ENCODE results near the gene ZNF805. TPM values are rescaled to one million over a fixed set of nuclear protein-coding genes. Genes with fewer than 3 reads are reported as not detected.

ZNF805 gene
- total RNA-seq: 10 to 100 TPM; 33.1 to 33.7 TPM
- polyA plus RNA-seq (2013, experiment 1 of 2): 5.3 TPM
- polyA plus RNA-seq (2013, experiment 2 of 2): 5.6 TPM
- 14.4 to 148 (median 62.0) reads per million in 172 experiments for total RNA-seq

DNA sequence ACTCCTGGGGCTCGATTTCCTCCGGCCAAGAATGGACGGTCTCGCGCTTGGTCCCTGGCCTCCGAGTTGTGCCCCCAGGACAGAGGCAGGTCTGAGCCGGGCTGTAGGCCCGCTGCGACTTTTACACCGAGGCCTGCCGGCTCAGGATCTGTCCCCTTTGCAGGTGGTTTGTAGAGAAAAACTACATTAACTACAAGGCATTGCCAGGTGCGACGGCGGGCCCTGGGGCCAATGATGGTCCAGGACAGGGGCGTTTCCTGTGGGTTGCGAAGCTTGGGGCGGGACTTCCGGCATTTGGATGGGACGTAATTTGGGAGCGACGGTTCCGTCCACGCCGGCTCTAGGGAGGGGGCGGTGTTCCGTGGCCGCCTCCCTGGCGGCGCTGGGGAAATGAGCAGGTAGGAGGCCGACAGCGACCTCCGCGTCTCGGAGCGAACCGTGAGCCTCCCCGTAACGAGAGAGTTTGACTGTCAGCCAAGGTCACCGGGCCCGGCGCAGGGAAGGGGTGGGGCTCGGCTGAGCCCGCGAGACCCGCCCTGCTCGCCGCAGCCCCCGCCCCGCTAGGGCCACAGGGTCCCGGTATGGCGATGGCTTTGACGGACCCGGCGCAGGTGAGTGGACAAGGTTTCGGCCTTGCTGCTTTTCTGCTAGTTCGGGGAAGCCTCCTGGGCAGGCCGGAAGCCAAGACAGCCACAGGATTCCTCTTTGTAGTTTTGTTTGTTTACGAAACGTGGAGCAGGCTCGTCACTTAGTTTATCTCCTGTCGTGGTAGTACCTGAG lies at the start of gene ZNF805:
Gene ZNF805 (plus strand): TSS at position 322 of the 780 bp plus-strand sequence. CDS start 260 bp downstream, at position 582.
- H3K9me3 ChIP-seq (ENCODE audit: control insufficient read depth in 1 of 2, insufficient read depth in 1 of 2, low read length in 2 of 2): no peaks in the 10 kb centered on the region
- ATAC-seq (ENCODE audit: poor library complexity) (peak; percentile 88), DNase-seq (peak; percentile 94 to 98 (median 96))
- peak within 1 kb of the TSS; percentile 92 for H3K27ac Mint-ChIP-seq
- TF ChIP-seq, protein P1, sequence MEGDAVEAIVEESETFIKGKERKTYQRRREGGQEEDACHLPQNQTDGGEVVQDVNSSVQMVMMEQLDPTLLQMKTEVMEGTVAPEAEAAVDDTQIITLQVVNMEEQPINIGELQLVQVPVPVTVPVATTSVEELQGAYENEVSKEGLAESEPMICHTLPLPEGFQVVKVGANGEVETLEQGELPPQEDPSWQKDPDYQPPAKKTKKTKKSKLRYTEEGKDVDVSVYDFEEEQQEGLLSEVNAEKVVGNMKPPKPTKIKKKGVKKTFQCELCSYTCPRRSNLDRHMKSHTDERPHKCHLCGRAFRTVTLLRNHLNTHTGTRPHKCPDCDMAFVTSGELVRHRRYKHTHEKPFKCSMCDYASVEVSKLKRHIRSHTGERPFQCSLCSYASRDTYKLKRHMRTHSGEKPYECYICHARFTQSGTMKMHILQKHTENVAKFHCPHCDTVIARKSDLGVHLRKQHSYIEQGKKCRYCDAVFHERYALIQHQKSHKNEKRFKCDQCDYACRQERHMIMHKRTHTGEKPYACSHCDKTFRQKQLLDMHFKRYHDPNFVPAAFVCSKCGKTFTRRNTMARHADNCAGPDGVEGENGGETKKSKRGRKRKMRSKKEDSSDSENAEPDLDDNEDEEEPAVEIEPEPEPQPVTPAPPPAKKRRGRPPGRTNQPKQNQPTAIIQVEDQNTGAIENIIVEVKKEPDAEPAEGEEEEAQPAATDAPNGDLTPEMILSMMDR (IDR thresholded peaks at IDR 0.05): no peak
- peaks cover 2% of the 10 kb centered on the region for H3K9me3 Mint-ChIP-seq
- peak within 1 kb of the TSS; percentile 89 for H3K4me3 ChIP-seq (ENCODE audit: low read length)
- H3K27ac ChIP-seq (ENCODE audit: low read depth in 1 of 2, low read length in 2 of 2): peak within 1 kb of the TSS; percentile 89 to 96
- H3K27me3 ChIP-seq (ENCODE audit: control insufficient read depth in 1 of 2, insufficient read depth in 2 of 2, low read length in 2 of 2): no peaks in the 10 kb centered on the region
- POLR2A ChIA-PET: interaction anchor here (0.5 to 1.6 kb wide), 16 partner anchors 38 to 1303 kb away, joined by 3 to 7 read pairs (median 3); partner anchors contain the start of genes TRAPPC2B, ZNF264, ZNF274 and ZNF304
- no peaks in the 10 kb centered on the region for H3K27me3 Mint-ChIP-seq
- H3K36me3 Mint-ChIP-seq (ENCODE audit: low read depth): peaks cover 54% of the 10 kb centered on the region
- CTCF ChIA-PET: no interaction called here
- peaks cover 17% of the 10 kb centered on the region for H3K36me3 ChIP-seq (ENCODE audit: insufficient read depth, low read length)
- intact Hi-C loops (cut with DNase I, micrococcal nuclease): loop anchor here (1.0 to 5.0 kb wide), 9 partner anchors 40 to 194 kb away; partner anchors contain the start of genes TRAPPC2B (in 2 of the 2), ZNF264 (in 2 of the 2), ZNF304 (in 2 of the 2) and ZNF460 (in 2 of the 2)
- H3K4me3 Mint-ChIP-seq: peak within 1 kb of the TSS; percentile 93
- peaks cover 40% of the 10 kb centered on the region for H3K4me1 Mint-ChIP-seq (ENCODE audit: low read depth)
- peaks cover 32% of the 10 kb centered on the region for H3K4me1 ChIP-seq (ENCODE audit: insufficient read depth, low read length)

DNA sequence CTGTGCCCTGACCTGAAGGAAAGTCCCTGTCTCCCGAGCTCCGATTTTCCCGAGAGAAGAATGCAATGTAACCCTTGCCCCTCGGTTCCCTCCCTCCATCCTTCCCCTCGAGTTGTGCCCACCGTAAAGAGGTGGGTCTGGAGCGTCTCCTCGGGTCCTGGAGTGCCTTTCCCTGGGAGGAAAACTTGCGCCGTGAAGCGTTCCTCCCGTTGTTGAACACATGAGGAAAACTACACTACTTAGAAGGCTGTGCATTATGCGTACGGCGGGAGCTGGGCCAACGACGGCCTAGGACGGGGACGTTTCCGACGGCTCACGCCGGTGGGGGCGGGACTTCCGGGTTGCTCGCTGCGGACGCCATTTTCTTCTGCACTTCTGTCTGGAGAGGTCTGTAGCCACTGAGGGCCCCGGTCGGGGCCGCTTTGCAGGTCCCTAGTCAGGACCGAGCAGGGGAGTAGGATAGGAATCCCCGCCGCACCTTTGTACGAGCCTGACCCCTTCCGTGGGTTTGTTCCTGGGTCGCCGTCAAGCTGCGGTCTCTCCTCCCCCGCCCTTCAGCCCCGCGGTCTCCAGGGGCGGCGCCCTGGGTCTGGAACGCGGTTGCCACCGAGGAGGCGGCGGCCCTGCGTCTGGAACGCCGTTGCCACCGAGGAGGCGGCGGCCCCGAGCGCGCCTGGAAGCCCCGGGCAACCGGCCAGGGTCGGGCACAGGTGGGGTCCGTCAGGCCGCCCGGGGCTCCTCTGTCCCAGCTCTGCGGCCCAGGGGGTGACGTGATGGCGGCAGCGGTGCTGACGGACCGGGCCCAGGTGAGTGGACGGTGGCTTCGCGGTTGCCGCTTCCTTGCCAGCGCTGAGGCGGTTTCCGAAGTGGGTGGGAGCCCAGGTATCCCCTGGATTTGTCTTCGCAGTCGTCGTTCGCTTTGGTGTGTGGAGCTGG lies 49.0 kb upstream of the ZNF805 start, which contains the start of gene ZNF264:
Gene ZNF264 (plus strand): TSS at position 360 of the 936 bp plus-strand sequence. CDS start 414 bp downstream, at position 774.
- peaks cover 22% of the 10 kb centered on the region for H3K9me3 Mint-ChIP-seq
- H3K4me1 Mint-ChIP-seq (ENCODE audit: low read depth): peaks cover 41% of the 10 kb centered on the region
- TF ChIP-seq, protein P1 (IDR thresholded peaks at IDR 0.05): no peak
- H3K27ac Mint-ChIP-seq: peak within 1 kb of the TSS; percentile 98
- H3K4me3 Mint-ChIP-seq: peak within 1 kb of the TSS; percentile 97
- peak within 1 kb of the TSS; percentile 70 to 89 for H3K27ac ChIP-seq (ENCODE audit: low read depth in 1 of 2, low read length in 2 of 2)
- H3K27me3 ChIP-seq (ENCODE audit: control insufficient read depth in 1 of 2, insufficient read depth in 2 of 2, low read length in 2 of 2): peaks cover 0 to 4% of the 10 kb centered on the region in 2 experiments
- peaks cover 70% of the 10 kb centered on the region for H3K36me3 Mint-ChIP-seq (ENCODE audit: low read depth)
- peak within 1 kb of the TSS; percentile 91 for H3K4me3 ChIP-seq (ENCODE audit: low read length)
- ATAC-seq (ENCODE audit: poor library complexity) (peak; percentile 93), DNase-seq (peak; percentile 84 to 93 (median 87))
- ChIA-PET POLR2A (interaction anchor here (0.5 to 1.9 kb wide), 14 partner anchors 9 to 1113 kb away, joined by 3 to 6 read pairs (median 4); partner anchors contain the start of genes ERVK3-1, ZNF274, ZNF304 and ZNF419), CTCF (no interaction called here)
- peaks cover 13% of the 10 kb centered on the region for H3K27me3 Mint-ChIP-seq
- H3K9me3 ChIP-seq (ENCODE audit: control insufficient read depth in 1 of 2, insufficient read depth in 1 of 2, low read length in 2 of 2): peaks cover 22 to 37% of the 10 kb centered on the region in 2 experiments
- peaks cover 34% of the 10 kb centered on the region for H3K36me3 ChIP-seq (ENCODE audit: insufficient read depth, low read length)
- intact Hi-C loops (cut with DNase I, micrococcal nuclease): loop anchor here (1.0 to 2.0 kb wide), 2 partner anchors 49 kb away; partner anchors contain the start of gene ZNF805 (in 2 of the 2)
- H3K4me1 ChIP-seq (ENCODE audit: insufficient read depth, low read length): peaks cover 27% of the 10 kb centered on the region

DNA sequence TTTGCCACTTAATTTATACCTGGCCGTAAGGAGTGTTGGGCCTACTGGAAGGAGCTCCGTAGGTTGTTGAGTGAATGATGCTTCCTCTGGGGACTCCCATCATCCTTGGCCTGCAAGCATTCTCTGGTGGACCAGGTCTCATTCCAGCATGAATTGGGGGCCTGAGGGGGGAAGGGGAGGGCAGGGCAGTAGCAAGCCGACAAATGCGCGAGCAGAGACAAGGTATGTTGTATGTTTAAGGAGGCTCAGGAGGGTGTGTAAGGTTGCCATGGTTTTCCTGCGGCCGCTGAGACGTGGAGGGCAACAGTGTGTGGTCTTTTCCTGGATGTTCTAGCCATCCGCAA lies 48.4 kb upstream of the ZNF805 start:
- H3K4me1 Mint-ChIP-seq (ENCODE audit: low read depth): peaks cover 44% of the 10 kb centered on the region
- CTCF ChIA-PET: no interaction called here
- Histone ChIP-seq H3K4me1 (ENCODE audit: insufficient read depth, low read length) (peaks cover 27% of the 10 kb centered on the region), H3K27ac (ENCODE audit: low read depth in 1 of 2, low read length in 2 of 2) (peak overlapping the region; percentile 37 to 70), H3K36me3 (ENCODE audit: insufficient read depth, low read length) (peaks cover 41% of the 10 kb centered on the region), H3K4me3 (ENCODE audit: low read length) (peak overlapping the region; percentile 91), H3K27me3 (ENCODE audit: control insufficient read depth in 1 of 2, insufficient read depth in 2 of 2, low read length in 2 of 2) (no peaks in the 10 kb centered on the region), H3K9me3 (ENCODE audit: control insufficient read depth in 1 of 2, insufficient read depth in 1 of 2, low read length in 2 of 2) (peaks cover 17 to 35% of the 10 kb centered on the region in 2 experiments)
- H3K27ac Mint-ChIP-seq: peak overlapping the region; percentile 98
- intact Hi-C loops (cut with DNase I, micrococcal nuclease): no loop called here
- H3K36me3 Mint-ChIP-seq (ENCODE audit: low read depth): peaks cover 76% of the 10 kb centered on the region
- peak overlapping the region; percentile 97 for H3K4me3 Mint-ChIP-seq
- POLR2A ChIA-PET: interaction anchor here (1.1 to 1.9 kb wide), 4 partner anchors 21 to 159 kb away, joined by 3 to 6 read pairs (median 5); partner anchors contain the start of genes ZNF304 and ZNF805
- TF ChIP-seq, protein P1 (IDR thresholded peaks at IDR 0.05): no peak
- H3K27me3 Mint-ChIP-seq: peaks cover 10% of the 10 kb centered on the region
- no peak for DNase-seq
- peaks cover 26% of the 10 kb centered on the region for H3K9me3 Mint-ChIP-seq
- ATAC-seq (ENCODE audit: poor library complexity): peak; percentile 7

Data from CD4-positive, alpha-beta T cell (primary cell).